Measurements from ENCODE around the gene CFC1.
"Not testable (repeated sequence)": the region's sequence is repeated elsewhere in the genome, so short reads cannot be mapped to it uniquely, and the experiment has no call there.

Gene CFC1

GRCh38 chr2:130599393-130599792, at the start of gene CFC1:
Gene CFC1, minus strand, starts transcription at chr2:130599575. Its CDS starts 288 bp downstream, at chr2:130599287.
- not testable (repeated sequence) for H3K36me3 ChIP-seq (ENCODE audit: insufficient read depth, low read length); H3K9ac ChIP-seq (ENCODE audit: low read depth, low read length); H3K4me1 ChIP-seq (ENCODE audit: insufficient read depth, low read length); H3K9me3 ChIP-seq (ENCODE audit: control insufficient read depth, insufficient read depth, low read length)

GRCh38 chr2:130641688-130642087, 42.3 kb upstream of the CFC1 start:
- H3K36me3 ChIP-seq (ENCODE audit: insufficient read depth, low read length); H3K4me1 ChIP-seq (ENCODE audit: insufficient read depth, low read length); H3K9ac ChIP-seq (ENCODE audit: low read depth, low read length); H3K9me3 ChIP-seq (ENCODE audit: control insufficient read depth, insufficient read depth, low read length): not testable (repeated sequence)

- H3K9me3 ChIP-seq (ENCODE audit: control insufficient read depth, insufficient read depth, low read length); H3K4me1 ChIP-seq (ENCODE audit: insufficient read depth, low read length): not testable (repeated sequence)
Measured at GRCh38 chr2:130638973-130639372, 39.6 kb upstream of the CFC1 start.

DNA sequence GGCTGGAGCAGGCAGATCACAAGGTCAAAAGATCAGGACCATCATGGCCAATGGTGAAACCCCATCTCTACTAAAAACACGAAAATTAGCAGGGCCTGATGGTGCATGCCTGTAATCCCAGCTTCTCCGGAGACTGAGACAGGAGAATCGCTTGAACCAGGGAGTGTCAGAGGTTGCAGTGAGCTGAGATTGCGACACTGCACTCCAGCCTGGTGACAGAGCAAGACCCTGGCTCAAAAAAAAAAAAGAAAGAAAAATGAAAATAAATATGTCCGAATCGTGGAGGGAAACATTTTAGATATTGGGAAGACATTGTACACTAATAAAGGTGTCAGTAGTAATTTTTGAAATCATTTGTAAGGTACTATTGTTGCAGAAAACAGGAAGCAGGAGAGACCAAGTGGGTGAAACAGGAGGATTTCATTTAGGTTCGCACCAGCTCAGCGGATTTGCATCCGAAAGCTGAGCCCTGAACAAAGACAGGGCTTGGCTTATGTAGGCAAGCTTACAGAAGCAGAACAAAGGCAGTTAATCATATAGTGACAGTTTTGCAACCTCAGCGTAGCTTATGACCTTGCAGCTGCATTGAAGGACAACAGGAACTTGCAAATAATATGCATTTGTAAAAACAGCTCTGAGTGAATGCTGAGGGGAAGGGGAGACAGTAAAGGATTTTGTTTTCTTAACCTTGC, 29.6 kb upstream of the CFC1 start:
- H3K4me1 ChIP-seq (ENCODE audit: insufficient read depth, low read length); H3K9ac ChIP-seq (ENCODE audit: low read depth, low read length); H3K36me3 ChIP-seq (ENCODE audit: insufficient read depth, low read length); H3K9me3 ChIP-seq (ENCODE audit: control insufficient read depth, insufficient read depth, low read length): not testable (repeated sequence)

More at GRCh38 chr2:130638973-130639372, 39.6 kb upstream of the CFC1 start:
- not testable (repeated sequence) for H3K36me3 ChIP-seq (ENCODE audit: insufficient read depth, low read length); H3K9ac ChIP-seq (ENCODE audit: low read depth, low read length)

GRCh38 chr2:130611140-130611539, 11.8 kb upstream of the CFC1 start, which contains the start of gene POTEJ:
Gene POTEJ, plus strand, starts transcription at chr2:130611440. Its CDS starts 93 bp downstream, at chr2:130611533.
- H3K36me3 ChIP-seq (ENCODE audit: insufficient read depth, low read length); H3K9ac ChIP-seq (ENCODE audit: low read depth, low read length); H3K9me3 ChIP-seq (ENCODE audit: control insufficient read depth, insufficient read depth, low read length); H3K4me1 ChIP-seq (ENCODE audit: insufficient read depth, low read length): not testable (repeated sequence)

DNA sequence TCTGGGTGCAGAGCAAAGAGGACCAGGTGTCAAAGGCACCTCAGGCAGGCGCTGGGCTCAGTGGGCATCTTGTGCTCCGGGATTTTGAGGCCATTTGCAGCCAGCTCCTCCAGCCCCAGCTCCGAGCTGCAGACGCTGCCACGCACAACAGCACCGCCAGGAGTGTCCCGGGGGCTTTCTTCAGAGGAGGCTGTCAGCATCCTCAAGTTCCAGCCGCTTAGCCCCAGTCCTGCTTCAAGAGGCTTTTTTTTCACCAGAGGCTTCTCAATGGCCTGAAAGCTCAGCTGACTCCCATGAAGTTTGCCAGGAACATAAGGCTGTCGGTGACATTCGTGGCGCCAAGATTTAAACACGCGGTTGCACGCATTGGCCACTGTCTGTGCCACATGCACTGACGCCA, 11.1 kb upstream of the CFC1 start:
- not testable (repeated sequence) for H3K36me3 ChIP-seq (ENCODE audit: insufficient read depth, low read length); H3K4me1 ChIP-seq (ENCODE audit: insufficient read depth, low read length); H3K9ac ChIP-seq (ENCODE audit: low read depth, low read length); H3K9me3 ChIP-seq (ENCODE audit: control insufficient read depth, insufficient read depth, low read length)

DNA sequence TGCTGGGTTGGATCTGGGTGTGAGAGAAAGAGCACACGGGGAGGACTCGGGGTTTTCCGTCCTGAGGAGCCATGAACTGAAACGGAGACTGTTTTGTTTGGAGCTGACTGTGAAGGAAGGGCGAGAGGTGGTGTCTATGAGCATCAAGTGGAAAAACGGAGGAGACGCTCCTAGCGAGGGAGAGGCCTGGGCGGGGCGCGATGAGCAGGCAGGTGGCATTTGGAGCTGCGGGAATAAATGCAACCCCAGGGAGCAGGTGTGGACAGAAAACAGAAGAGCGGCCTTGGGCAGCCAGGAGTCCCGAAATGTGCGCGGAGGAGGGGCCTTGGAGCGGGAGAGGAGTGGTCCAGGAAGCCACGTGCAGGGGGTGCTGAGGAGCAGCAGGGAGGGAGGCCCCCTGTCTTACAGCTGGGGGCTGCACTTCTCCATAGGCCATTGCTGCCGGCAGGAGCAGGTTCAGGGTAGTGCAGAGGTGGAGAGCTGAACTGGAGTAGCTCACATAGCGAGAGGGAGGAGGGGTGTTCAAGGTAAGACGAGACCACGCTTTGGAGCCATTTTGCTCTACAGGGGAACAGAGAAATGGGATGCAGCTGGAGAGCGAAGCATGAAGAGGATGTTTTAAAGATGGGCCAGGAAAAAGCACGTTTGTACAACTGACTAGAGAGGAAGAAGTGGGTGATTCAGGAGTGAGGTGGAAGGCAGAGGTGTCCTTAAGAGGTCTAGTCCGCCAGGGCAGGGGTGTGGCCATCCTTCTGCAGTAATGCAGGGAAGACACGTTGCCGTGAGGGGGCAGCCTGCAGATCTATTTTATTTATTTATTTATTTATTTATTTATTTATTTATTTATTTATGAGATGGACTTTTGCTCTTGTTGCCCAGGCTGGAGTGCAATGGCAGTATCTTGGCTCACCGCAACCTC, 9.9 kb upstream of the CFC1 start:
- H3K36me3 ChIP-seq (ENCODE audit: insufficient read depth, low read length); H3K4me1 ChIP-seq (ENCODE audit: insufficient read depth, low read length); H3K9ac ChIP-seq (ENCODE audit: low read depth, low read length); H3K9me3 ChIP-seq (ENCODE audit: control insufficient read depth, insufficient read depth, low read length): not testable (repeated sequence)

DNA sequence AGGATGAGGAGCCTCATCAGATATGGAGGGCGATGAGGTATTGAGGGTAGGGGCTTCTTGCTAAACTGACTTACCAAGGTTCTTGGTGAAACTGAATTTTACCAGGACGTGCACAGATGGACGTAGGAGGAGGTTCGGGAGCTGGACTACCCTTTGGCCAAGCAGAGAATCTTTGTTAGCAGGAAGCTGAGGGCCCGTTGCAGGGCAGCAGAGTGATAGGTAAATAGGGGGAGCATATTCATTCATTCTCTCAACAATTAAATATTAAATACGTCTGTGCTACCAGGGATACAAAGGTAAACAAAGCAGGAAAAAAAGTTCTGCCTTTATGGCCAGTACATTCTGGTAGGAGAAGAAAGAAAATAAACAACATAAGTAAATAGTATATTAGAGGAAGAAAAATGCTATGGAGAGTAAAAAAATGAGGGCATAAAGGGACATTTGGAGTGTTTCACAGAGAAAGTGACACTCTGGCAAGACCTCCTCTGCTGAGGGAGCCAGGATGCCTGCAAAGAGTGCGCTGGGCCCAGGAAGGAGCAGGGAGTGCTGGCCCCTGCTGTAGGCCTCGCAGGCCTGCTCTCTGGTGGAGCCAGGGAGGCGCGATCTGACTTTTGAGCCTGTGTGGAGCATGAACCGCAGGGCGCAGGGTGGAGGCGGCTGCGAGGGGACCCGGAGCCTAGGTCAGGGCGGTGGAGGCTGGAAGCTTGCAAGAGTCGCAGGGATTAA, 9.1 kb upstream of the CFC1 start:
- not testable (repeated sequence) for H3K36me3 ChIP-seq (ENCODE audit: insufficient read depth, low read length); H3K9ac ChIP-seq (ENCODE audit: low read depth, low read length); H3K4me1 ChIP-seq (ENCODE audit: insufficient read depth, low read length); H3K9me3 ChIP-seq (ENCODE audit: control insufficient read depth, insufficient read depth, low read length)

DNA sequence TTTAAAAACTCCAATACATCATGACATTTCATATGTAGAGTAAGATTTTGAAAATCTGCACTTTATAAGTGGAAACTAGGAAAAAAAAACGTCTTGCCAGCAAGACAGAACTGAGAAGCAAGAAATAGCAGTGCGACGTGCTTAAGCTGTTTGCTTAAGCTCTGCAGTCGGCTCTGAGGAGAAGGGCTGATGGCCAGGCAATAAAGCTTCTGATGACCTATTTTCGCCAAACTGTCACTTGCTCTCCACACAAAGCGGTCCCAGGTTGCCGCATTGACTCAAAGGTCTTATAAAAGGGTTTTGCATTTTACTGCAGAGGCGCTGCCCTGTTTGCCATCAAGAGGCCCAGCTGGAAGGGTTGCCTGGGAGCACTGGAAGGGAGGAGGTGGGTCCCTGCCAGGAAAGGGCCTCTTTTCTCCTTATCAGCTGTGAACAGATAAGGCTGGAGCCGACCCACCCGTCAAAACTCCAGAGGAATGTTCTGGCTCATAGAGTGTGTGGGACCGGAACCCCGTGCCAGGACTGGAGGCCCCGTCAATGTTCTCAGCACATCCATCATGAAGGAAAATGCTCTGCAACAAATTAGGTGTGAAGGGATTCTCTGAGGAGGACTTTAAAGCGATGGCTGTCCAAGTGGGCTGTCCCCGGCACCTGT, 2.4 kb upstream of the CFC1 start:
- H3K36me3 ChIP-seq (ENCODE audit: insufficient read depth, low read length); H3K4me1 ChIP-seq (ENCODE audit: insufficient read depth, low read length); H3K9ac ChIP-seq (ENCODE audit: low read depth, low read length); H3K9me3 ChIP-seq (ENCODE audit: control insufficient read depth, insufficient read depth, low read length): not testable (repeated sequence)

DNA sequence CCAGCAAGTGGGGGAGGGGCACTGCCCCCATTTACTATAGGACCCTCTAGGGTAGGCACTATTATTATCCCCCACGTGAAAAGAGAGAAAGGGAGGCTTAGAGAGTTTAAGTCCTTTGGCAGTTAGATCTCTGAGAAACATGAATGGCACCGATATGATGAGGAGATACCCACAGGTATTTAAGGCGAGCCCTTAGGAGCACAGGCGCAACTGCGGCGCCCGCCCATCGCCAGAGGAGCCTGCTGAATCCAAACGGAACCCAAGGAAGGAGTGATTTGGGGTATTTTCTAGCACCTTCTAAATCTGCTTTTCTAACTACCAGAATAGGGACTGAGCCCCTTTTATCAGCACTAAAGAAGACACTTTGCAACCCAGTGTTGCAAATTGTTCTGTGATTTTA, 551 bp upstream of the CFC1 start:
- H3K4me1 ChIP-seq (ENCODE audit: insufficient read depth, low read length); H3K9ac ChIP-seq (ENCODE audit: low read depth, low read length); H3K9me3 ChIP-seq (ENCODE audit: control insufficient read depth, insufficient read depth, low read length); H3K36me3 ChIP-seq (ENCODE audit: insufficient read depth, low read length): not testable (repeated sequence)

DNA sequence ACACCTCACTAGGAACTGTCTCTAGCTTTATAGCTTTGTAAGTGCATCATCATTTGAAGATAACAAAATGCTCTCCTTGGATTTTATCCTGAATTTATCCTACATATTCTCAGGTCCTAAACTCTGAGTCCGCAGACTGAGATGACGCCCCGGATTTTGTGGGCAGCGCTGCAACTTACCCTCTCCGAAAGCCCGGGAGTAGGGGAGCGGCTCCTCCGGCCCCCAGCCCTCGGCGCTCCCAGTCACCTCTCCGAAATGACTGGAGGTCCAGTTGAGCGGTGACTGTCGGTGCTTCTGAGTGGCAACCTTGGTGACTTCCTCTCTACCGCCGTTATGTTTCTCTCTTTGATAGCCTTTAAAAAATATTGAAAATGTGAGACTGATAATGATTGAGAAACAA, 912 bp downstream of the CFC1 start:
- H3K4me1 ChIP-seq (ENCODE audit: insufficient read depth, low read length); H3K9ac ChIP-seq (ENCODE audit: low read depth, low read length); H3K36me3 ChIP-seq (ENCODE audit: insufficient read depth, low read length); H3K9me3 ChIP-seq (ENCODE audit: control insufficient read depth, insufficient read depth, low read length): not testable (repeated sequence)

DNA sequence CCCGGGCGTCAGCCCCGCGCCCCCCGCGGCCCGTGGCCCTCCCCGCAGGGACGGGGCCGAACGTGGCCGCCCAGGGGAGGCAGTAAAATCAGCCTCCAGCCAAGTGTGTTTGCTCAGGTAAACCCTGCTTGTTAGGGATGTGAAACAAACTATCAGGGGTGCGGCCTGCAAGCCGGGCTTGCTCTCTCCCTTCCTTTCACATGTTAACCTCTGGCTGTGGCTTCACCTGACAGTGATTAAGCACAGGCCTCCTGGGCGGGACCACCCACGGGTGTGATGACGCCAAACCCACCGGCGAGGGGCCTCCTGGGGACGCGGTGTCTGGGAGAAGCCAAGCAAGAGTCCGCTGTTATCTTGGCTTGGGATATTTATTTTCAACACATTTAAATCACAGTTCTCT, 1.4 kb downstream of the CFC1 start:
- H3K9me3 ChIP-seq (ENCODE audit: control insufficient read depth, insufficient read depth, low read length); H3K9ac ChIP-seq (ENCODE audit: low read depth, low read length); H3K4me1 ChIP-seq (ENCODE audit: insufficient read depth, low read length); H3K36me3 ChIP-seq (ENCODE audit: insufficient read depth, low read length): not testable (repeated sequence)

DNA sequence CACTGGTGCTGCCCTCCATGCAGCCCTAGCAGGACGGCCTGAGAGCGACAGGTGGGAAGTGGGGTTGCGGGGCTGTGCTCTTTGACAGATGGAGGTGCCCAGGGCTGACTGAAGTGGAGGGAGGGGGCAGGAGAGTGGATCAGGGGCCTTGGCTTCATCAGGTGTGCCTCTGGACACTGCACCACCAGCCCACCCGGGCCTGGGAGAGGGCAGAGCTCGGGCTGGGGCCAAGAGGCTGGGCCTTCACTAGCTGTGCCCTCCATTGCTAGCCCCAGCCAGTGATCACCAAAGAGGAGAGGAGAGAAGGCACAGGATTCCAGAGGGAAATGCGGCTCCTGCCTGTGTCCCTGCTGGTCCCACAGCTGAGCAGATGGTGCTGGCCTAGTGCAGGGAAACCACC, 2.6 kb downstream of the CFC1 start:
- H3K9ac ChIP-seq (ENCODE audit: low read depth, low read length); H3K4me1 ChIP-seq (ENCODE audit: insufficient read depth, low read length); H3K9me3 ChIP-seq (ENCODE audit: control insufficient read depth, insufficient read depth, low read length); H3K36me3 ChIP-seq (ENCODE audit: insufficient read depth, low read length): not testable (repeated sequence)

GRCh38 chr2:130594011-130594410, 5.4 kb downstream of the CFC1 start:
- H3K4me1 ChIP-seq (ENCODE audit: insufficient read depth, low read length); H3K36me3 ChIP-seq (ENCODE audit: insufficient read depth, low read length); H3K9ac ChIP-seq (ENCODE audit: low read depth, low read length); H3K9me3 ChIP-seq (ENCODE audit: control insufficient read depth, insufficient read depth, low read length): not testable (repeated sequence)
